GM12875 (cell line): ENCODE data around the gene CIPC.

Source experiments
- H3K4me3 ChIP-seq: one replicate; pipeline ENCODE4 v1.5.1; 2011; ENCODE audit warnings: low read depth, low read length, control low read depth
- CTCF ChIP-seq: IDR thresholded peaks from 2 replicates; pipeline ENCODE4 v1.5.1; 2011; ENCODE audit warnings: low read depth, mild to moderate bottlenecking, control low read depth, inconsistent platforms, low read length, moderate library complexity, borderline replicate concordance; ENCODE audit not compliant: insufficient read depth

Gene CIPC

DNA sequence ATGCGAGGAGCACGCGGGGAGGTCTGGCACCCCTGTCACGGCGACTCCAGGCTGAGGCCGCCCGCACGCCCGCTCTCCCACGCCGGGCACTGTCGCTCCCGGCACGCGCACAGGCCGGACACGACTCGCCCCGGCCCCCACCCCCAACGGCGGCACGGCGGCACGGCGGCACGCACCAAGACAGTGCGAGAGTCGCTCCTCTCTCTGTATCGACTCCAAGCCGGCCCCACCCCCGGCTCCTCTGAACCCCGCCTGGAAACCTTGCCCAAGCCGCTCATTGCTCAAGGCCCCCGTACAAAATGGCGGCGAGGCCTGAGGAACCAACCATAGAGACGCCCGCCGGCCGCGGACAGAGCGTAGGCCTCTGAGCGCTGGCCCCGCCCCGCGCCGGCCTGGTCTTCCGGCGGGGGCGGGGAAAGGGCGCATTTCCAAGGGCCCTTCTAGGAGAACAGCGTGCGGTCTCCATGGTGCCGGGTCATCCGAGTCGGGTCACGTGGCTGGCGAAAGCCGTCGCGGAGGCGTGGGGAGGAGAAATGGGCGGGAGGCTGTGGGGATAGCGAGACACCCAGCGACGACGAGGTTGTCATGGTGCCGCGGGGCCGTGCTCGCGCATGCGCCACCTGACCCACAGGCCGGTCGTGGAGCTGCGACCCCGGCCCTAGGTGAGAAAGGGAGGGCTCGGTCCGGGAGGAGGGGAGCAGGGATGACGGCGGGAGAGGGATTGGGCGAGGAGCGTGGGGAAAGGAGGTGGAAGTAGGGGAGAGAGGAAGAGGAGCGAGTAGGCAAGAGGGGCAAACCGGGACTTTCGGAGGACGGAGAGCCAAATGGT, at the start of gene CIPC:
TSS of gene CIPC (plus strand) at position 559 of the 829 bp plus-strand sequence. CDS start 7,451 bp downstream, outside the sequence.
- peak within 1 kb of the TSS; percentile 99 for H3K4me3 ChIP-seq
- TF ChIP-seq CTCF = no peak

DNA sequence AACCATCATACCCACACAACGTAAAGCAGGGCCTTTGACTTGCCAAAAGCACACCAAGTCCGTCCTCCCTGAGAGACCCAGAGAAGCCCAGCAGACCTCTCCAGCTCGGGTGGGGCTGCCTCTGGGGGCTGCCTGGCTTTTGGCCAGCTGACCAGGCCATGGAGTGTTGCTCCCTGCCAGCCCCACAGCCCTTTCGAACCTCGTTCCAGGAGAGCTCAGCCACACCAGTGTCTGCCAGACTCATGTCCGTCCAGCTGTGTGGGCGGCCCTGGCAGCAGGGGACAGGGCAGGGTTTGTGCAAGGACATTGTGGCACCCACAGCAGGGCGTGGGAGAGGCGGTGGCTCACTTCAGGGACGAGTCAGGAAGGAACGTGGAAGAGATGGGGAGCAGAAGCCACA, 46.9 kb upstream of the CIPC start:
- no peak overlapping the region for H3K4me3 ChIP-seq
- no peak for TF ChIP-seq CTCF

DNA sequence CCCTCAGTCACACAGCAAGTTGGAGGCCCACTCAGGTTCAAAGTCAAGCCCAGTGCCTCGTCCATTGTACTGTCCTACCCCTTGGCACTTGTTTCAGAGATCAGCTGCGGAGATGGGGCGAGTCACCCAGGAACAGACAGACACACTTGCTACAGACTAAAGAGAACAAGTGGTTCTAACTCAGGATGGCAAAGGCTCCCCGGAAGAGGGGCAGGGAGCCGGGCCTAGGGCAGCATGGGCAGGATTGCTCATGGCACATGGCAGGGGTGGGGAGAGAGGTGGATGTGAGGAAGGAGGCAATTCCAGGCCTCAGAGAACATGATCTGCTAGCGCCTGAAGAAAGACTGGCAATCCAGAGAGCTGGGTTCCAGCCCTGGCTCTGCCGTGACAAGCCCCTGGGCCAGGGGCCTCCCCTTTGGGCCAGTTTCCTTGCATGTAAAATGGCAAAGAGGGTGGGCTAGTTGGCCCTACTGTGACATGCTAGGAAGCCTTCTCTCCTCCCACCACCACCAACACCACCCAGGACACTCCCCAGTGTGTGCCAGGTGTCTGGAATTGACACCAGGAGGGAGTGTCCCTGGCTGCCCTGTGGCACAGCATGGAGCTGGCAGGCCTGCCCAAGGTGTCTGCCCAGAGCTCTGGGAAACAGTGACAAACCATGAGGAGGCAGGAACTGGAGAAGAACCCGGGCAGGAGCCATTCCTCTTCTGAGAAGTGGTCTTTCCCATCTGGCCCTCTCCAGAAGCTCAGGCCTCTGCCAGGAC, 45.6 kb upstream of the CIPC start:
- no peak overlapping the region for H3K4me3 ChIP-seq
- TF ChIP-seq CTCF = no peak

- peak; percentile 92 for TF ChIP-seq CTCF
- no peak overlapping the region for H3K4me3 ChIP-seq
Measured at GRCh38 chr14:77053046-77053841, 44.8 kb upstream of the CIPC start.

DNA sequence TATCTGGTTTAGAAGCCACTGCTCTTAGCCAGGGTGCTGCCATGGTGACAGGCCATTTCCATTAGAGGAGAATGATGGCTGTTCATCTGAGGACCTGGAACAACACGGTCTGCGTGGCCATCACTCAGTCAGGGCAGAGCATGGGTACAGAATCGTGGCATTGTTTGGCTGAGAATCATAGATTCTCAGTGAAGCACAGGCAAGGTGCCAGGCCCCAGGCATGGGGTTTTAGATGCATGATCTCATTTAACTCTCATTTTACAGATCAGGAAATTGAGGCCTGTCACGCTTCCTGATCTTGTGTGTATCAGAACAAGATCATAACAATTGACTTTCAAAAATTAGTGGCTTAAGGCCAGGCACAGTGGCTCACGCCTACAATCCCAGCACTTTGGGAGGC, 42.8 kb upstream of the CIPC start:
- TF ChIP-seq CTCF = no peak
- H3K4me3 ChIP-seq = no peak overlapping the region

DNA sequence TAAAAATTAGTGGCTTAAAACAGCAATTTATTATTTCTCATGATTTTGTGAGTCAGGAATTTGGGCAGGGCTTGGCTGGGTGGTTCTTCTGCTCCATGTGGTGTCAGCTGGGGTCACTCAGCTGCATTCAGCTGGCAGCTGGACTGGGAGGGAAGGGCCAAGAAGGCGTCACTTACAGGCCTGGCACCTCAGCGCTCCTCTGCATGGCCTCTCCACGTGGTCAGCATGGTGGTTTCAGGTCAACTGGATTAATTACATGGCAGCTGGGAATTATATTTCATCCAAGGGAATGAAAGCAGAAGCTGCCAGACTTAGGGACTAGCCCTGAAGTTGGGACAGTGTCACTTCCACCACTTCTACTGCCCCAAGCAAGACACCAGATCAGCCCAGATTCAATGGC, 42.1 kb upstream of the CIPC start:
- no peak for TF ChIP-seq CTCF
- no peak overlapping the region for H3K4me3 ChIP-seq
